Measurements from ENCODE around the gene KLF1. TPM values are rescaled to one million over a fixed set of nuclear protein-coding genes. Genes with fewer than 3 reads are reported as not detected.
"Not testable (repeated sequence)": the region's sequence is repeated elsewhere in the genome, so short reads cannot be mapped to it uniquely, and the experiment has no call there.

Gene KLF1
- total RNA-seq: 0.80 and 1.3 TPM in 2 replicates

- peak within 1 kb of the TSS; percentile 69 for H3K4me3 Mint-ChIP-seq
- peaks cover 18% of the 10 kb centered on the region for H3K4me1 Mint-ChIP-seq (ENCODE audit: low read depth)
- H3K27me3 Mint-ChIP-seq (ENCODE audit: insufficient read depth): no peaks in the 10 kb centered on the region
- intact Hi-C loops (cut with micrococcal nuclease): no loop called here
- peak within 1 kb of the TSS; percentile 36 for H3K27ac Mint-ChIP-seq
- no peaks in the 10 kb centered on the region for H3K9me3 Mint-ChIP-seq
- H3K36me3 Mint-ChIP-seq (ENCODE audit: low read depth): peaks cover 3% of the 10 kb centered on the region
- DNase-seq (ENCODE audit: low spot score): no peak
These were observed at the start of gene KLF1 for GRCh38 chr19:12886969-12887747. KLF1 (minus strand) TSS chr19:12887201; CDS start chr19:12887140, 61 bp downstream.

GRCh38 chr19:12936582-12936981 lies 49.6 kb upstream of the KLF1 start:
- DNase-seq (ENCODE audit: low spot score): no peak
- no peak overlapping the region for H3K27ac Mint-ChIP-seq
- peak overlapping the region; percentile 5 for H3K4me3 Mint-ChIP-seq
- H3K27me3 Mint-ChIP-seq (ENCODE audit: insufficient read depth): no peaks in the 10 kb centered on the region
- H3K9me3 Mint-ChIP-seq: no peaks in the 10 kb centered on the region
- peaks cover 63% of the 10 kb centered on the region for H3K4me1 Mint-ChIP-seq (ENCODE audit: low read depth)
- intact Hi-C loops (cut with micrococcal nuclease): no loop called here
- H3K36me3 Mint-ChIP-seq (ENCODE audit: low read depth): peaks cover 41% of the 10 kb centered on the region

DNA sequence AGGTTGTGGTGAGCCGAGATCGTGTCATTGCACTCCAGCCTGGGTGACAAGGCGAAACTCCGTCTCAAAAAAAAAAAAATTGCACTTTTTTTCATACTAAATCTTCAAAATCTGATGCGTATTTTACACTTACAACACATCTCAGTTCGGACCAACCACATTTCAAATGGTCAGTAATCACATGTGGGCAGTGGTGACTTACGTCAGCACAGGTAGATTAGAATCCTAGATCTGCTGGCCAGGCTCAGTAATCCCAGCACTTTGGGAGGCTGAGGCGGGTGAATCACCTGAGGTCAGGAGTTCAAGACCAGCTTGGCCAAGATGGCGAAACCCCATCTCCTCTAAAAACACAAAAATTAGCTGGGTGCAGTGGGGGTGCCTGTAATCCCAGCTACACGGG lies 48.1 kb upstream of the KLF1 start:
- no peaks in the 10 kb centered on the region for H3K27me3 Mint-ChIP-seq (ENCODE audit: insufficient read depth)
- no peak overlapping the region for H3K27ac Mint-ChIP-seq
- H3K9me3 Mint-ChIP-seq: no peaks in the 10 kb centered on the region
- intact Hi-C loops (cut with micrococcal nuclease): no loop called here
- peak overlapping the region; percentile 19 for H3K4me3 Mint-ChIP-seq
- DNase-seq (ENCODE audit: low spot score): no peak
- H3K36me3 Mint-ChIP-seq (ENCODE audit: low read depth): peaks cover 35% of the 10 kb centered on the region
- peaks cover 52% of the 10 kb centered on the region for H3K4me1 Mint-ChIP-seq (ENCODE audit: low read depth)

GRCh38 chr19:12933287-12934072 lies 46.5 kb upstream of the KLF1 start, which contains the start of gene FARSA:
FARSA (minus strand) TSS chr19:12933711; CDS start chr19:12933696, 15 bp downstream.
- intact Hi-C loops (cut with micrococcal nuclease): loop anchor here (1.0 kb wide), 4 partner anchors 12 to 199 kb away; partner anchors contain the start of genes RAD23A, SYCE2 and TRIR
- no peaks in the 10 kb centered on the region for H3K27me3 Mint-ChIP-seq (ENCODE audit: insufficient read depth)
- H3K9me3 Mint-ChIP-seq: no peaks in the 10 kb centered on the region
- peak; percentile 82 for DNase-seq (ENCODE audit: low spot score)
- peaks cover 39% of the 10 kb centered on the region for H3K4me1 Mint-ChIP-seq (ENCODE audit: low read depth)
- H3K27ac Mint-ChIP-seq: peak within 1 kb of the TSS; percentile 94
- H3K4me3 Mint-ChIP-seq: peak within 1 kb of the TSS; percentile 98
- H3K36me3 Mint-ChIP-seq (ENCODE audit: low read depth): peaks cover 29% of the 10 kb centered on the region

GRCh38 chr19:12932392-12933286 lies 45.6 kb upstream of the KLF1 start:
- intact Hi-C loops (cut with micrococcal nuclease): loop anchor here (1.0 kb wide), 4 partner anchors 13 to 198 kb away; partner anchors contain the start of genes RAD23A, SYCE2 and TRIR
- Mint-ChIP-seq H3K36me3 (ENCODE audit: low read depth) (peaks cover 30% of the 10 kb centered on the region), H3K9me3 (no peaks in the 10 kb centered on the region), H3K4me3 (peak overlapping the region; percentile 98), H3K27ac (peak overlapping the region; percentile 94), H3K4me1 (ENCODE audit: low read depth) (peaks cover 35% of the 10 kb centered on the region), H3K27me3 (ENCODE audit: insufficient read depth) (no peaks in the 10 kb centered on the region)
- DNase-seq (ENCODE audit: low spot score): no peak

- no peaks in the 10 kb centered on the region for H3K27me3 Mint-ChIP-seq (ENCODE audit: insufficient read depth)
- peaks cover 40% of the 10 kb centered on the region for H3K36me3 Mint-ChIP-seq (ENCODE audit: low read depth)
- no peaks in the 10 kb centered on the region for H3K9me3 Mint-ChIP-seq
- H3K4me3 Mint-ChIP-seq: no peak overlapping the region
- peaks cover 23% of the 10 kb centered on the region for H3K4me1 Mint-ChIP-seq (ENCODE audit: low read depth)
- intact Hi-C loops (cut with micrococcal nuclease): no loop called here
- no peak for DNase-seq (ENCODE audit: low spot score)
- no peak overlapping the region for H3K27ac Mint-ChIP-seq
These were observed 43.1 kb upstream of the KLF1 start for GRCh38 chr19:12930002-12930645.

DNA sequence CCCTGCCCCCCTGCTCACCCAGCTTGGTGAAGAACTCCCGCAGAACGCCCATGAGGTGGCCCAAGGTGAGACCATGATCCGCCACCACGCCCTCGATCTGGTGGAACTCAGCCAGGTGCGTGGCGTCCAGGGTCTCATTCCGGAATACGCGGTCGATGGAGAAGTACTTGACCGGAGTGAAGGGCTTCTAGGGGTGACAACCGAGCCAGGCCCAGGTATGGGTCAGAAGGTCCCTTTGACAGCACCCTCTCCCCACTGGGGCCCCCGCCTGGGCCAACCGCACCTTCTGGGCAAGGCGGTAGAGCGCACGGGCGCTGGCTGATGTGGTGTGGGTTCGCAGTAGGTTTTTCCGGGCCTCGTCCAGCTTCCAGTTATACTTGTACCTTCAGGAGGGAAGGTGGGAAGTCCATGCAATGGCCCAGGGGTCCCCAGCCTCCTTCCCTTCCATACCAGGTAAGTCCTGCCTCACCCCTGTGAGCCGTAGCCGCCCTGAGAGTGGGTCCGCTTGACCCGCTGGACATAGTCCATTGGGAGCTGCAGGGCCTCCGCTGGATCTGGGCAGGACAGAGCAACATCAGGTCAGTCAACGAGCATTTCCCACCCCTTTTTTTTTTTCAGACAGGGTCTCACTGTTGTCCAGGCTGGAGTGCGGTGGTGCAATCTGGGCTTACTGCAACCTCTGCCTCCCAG lies 37.8 kb upstream of the KLF1 start:
- Mint-ChIP-seq H3K27ac (no peak overlapping the region), H3K4me1 (ENCODE audit: low read depth) (peaks cover 5% of the 10 kb centered on the region), H3K27me3 (ENCODE audit: insufficient read depth) (no peaks in the 10 kb centered on the region), H3K9me3 (no peaks in the 10 kb centered on the region), H3K36me3 (ENCODE audit: low read depth) (peaks cover 49% of the 10 kb centered on the region), H3K4me3 (no peak overlapping the region)
- intact Hi-C loops (cut with micrococcal nuclease): no loop called here
- DNase-seq (ENCODE audit: low spot score): no peak

DNA sequence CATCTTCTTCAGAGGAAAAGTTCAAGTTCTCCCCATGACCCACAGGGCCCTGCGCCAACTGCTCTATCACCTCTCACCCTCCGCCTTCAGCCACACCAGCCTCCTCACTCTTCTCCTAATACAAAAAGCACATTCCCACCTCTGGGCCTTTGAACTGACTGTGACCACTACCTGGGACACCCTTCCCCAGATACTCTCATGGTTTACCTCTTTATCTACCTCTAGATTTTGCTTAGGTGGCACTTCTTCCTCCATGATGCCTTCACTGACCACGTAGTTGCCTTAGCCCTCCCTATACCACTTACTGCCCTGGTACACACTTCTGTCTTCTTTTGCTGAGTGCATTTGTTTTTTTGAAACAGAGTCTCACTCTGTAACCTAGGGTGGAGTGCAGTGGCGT lies 36.0 kb upstream of the KLF1 start:
- DNase-seq (ENCODE audit: low spot score): no peak

GRCh38 chr19:12921047-12921446 lies 34.0 kb upstream of the KLF1 start:
- Mint-ChIP-seq H3K9me3 (no peaks in the 10 kb centered on the region), H3K4me3 (no peak overlapping the region), H3K27me3 (ENCODE audit: insufficient read depth) (no peaks in the 10 kb centered on the region), H3K36me3 (ENCODE audit: low read depth) (peaks cover 29% of the 10 kb centered on the region), H3K4me1 (ENCODE audit: low read depth) (peaks cover 14% of the 10 kb centered on the region), H3K27ac (peak overlapping the region; percentile 52)
- DNase-seq (ENCODE audit: low spot score): no peak
- intact Hi-C loops (cut with micrococcal nuclease): no loop called here

More for the DNA sequence above, 36.0 kb upstream of the KLF1 start:
- H3K4me1 Mint-ChIP-seq (ENCODE audit: low read depth): peaks cover 14% of the 10 kb centered on the region
- intact Hi-C loops (cut with micrococcal nuclease): no loop called here
- H3K9me3 Mint-ChIP-seq: no peaks in the 10 kb centered on the region
- peaks cover 37% of the 10 kb centered on the region for H3K36me3 Mint-ChIP-seq (ENCODE audit: low read depth)
- no peak overlapping the region for H3K27ac Mint-ChIP-seq
- no peaks in the 10 kb centered on the region for H3K27me3 Mint-ChIP-seq (ENCODE audit: insufficient read depth)
- H3K4me3 Mint-ChIP-seq: no peak overlapping the region

GRCh38 chr19:12918253-12918652 lies 31.3 kb upstream of the KLF1 start:
- H3K36me3 Mint-ChIP-seq (ENCODE audit: low read depth): peaks cover 15% of the 10 kb centered on the region

GRCh38 chr19:12915860-12916259 lies 28.9 kb upstream of the KLF1 start:
- intact Hi-C loops (cut with micrococcal nuclease): loop anchor here (1.0 kb wide), 1 partner anchor 25 kb away; the partner anchor contains the start of gene GCDH
- DNase-seq (ENCODE audit: low spot score); H3K4me3 Mint-ChIP-seq; H3K36me3 Mint-ChIP-seq (ENCODE audit: low read depth); H3K9me3 Mint-ChIP-seq; H3K27ac Mint-ChIP-seq; H3K27me3 Mint-ChIP-seq (ENCODE audit: insufficient read depth): not testable (repeated sequence)
- H3K4me1 Mint-ChIP-seq (ENCODE audit: low read depth): peaks cover 33% of the 10 kb centered on the region

More at GRCh38 chr19:12918253-12918652, 31.3 kb upstream of the KLF1 start:
- Mint-ChIP-seq H3K4me3 (peak overlapping the region; percentile 75), H3K27ac (peak overlapping the region; percentile 85), H3K9me3 (no peaks in the 10 kb centered on the region), H3K4me1 (ENCODE audit: low read depth) (peaks cover 31% of the 10 kb centered on the region), H3K27me3 (ENCODE audit: insufficient read depth) (no peaks in the 10 kb centered on the region)
- DNase-seq (ENCODE audit: low spot score): no peak
- intact Hi-C loops (cut with micrococcal nuclease): no loop called here
